ENCODE results near the gene GTPBP6.
"Not testable (repeated sequence)": the region's sequence is repeated elsewhere in the genome, so short reads cannot be mapped to it uniquely, and the experiment has no call there.

The GTPBP6 gene

GRCh38 chrX:351736-352135, 33.1 kb upstream of the GTPBP6 start:
- no peak for DNase-seq

GRCh38 chrX:351324-351641, 32.7 kb upstream of the GTPBP6 start:
- not testable (repeated sequence) for DNase-seq

GRCh38 chrX:350534-351323, 32.1 kb upstream of the GTPBP6 start:
- no peak for DNase-seq

- no peak for DNase-seq
Observed at GRCh38 chrX:350148-350533, 31.5 kb upstream of the GTPBP6 start.

GRCh38 chrX:349702-350101, 31.1 kb upstream of the GTPBP6 start:
- DNase-seq, result no peak

DNA sequence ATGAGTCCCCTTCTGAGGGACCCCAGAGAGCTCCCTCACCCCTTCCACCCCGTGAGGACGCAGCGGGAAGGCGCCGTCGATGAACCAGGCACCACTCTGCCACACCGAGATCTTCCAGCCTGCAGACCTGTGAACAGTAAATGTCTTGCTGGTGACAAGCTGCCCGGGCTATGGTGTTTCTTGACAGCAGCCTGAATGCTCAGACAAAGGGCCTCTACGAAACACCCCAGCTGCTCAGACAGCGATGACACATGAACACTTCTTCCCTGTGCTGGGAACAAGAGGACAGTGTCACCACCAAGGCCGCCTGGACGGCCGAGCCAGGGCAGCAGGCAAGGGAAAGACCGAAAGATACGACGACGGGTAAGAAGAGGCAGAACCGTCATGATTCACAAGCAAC, 30.6 kb upstream of the GTPBP6 start:
- DNase-seq, result no peak

DNA sequence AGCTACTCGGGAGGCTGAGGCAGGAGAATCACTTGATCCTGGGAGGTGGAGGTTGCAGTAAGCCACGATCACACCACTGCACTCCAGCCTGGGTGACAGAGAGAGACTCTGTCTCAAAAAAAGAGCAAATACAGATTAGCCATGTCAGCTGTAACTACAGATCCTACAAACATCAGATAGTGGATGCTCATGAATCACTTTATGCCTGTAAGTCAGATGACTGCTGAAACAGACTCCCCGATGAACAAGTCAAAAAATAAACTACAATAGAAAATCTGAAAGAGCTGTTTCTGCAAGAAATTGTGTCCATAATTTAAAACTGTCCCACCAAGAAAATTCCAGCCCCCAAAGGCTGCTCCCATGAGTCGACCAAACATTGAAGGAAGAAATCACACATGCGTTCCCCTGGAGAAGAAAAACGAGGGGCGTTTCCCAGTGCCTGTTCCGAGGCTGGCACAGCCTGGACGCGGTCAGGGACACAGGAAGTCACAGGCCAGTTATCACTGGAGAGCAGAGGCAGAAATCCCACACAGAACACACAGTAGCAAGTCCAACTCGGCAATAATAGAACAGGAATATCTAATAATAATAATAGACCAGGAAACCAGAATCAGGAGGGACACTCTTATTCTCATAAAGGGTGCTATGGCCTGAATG, 30.0 kb upstream of the GTPBP6 start:
- DNase-seq, result no peak

GRCh38 chrX:347351-348117, 28.9 kb upstream of the GTPBP6 start:
- DNase-seq, result no peak

- no peak for DNase-seq
Observed at GRCh38 chrX:346034-346813, 27.6 kb upstream of the GTPBP6 start.

DNA sequence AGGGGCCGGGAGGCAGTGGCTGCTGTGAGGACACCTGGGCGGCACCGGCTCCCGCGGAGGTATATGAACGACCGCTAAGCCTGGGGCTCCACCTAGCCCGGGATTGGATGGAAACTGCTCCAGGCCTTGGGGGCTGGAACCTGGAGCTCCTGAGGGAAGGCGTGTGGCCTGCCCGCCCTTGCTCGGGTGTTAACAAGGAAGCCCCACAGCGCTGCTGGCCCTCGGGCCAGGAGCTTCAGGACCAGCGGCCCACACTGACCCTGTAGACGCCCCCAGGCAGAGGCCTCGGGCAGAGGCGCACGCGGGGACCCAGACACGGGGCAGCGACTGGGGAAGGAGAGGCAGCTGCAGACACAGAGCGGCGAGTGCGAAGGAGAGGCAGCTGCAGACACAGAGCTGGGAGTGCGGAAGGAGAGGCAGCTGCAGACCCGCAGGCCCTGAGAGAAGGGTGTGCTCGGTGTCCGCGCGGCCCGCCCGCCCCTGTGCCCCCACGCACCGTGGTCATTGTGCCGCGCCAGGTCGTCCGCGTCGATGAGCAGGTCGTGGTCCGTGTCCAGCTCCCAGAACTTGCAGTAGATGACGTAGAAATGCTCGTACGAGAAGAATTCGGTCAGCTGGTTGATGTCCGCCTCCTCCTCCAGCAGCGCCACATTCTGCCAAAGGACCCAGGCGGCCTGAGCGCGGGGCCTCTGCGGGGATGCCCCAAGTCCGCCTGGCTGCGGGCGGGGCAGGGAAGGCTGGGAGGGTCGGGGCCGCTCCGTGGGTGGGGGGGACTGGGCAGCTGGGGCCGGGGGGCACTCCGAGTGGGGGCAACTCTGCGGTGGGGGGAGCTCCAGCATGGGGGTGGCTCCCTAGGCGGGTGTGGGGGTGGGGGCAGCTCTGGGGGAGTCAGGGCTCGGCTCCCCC, 26.7 kb upstream of the GTPBP6 start:
- DNase-seq, result no peak

- DNase-seq, result no peak
Observed at GRCh38 chrX:344371-344901, 25.8 kb upstream of the GTPBP6 start.

DNA sequence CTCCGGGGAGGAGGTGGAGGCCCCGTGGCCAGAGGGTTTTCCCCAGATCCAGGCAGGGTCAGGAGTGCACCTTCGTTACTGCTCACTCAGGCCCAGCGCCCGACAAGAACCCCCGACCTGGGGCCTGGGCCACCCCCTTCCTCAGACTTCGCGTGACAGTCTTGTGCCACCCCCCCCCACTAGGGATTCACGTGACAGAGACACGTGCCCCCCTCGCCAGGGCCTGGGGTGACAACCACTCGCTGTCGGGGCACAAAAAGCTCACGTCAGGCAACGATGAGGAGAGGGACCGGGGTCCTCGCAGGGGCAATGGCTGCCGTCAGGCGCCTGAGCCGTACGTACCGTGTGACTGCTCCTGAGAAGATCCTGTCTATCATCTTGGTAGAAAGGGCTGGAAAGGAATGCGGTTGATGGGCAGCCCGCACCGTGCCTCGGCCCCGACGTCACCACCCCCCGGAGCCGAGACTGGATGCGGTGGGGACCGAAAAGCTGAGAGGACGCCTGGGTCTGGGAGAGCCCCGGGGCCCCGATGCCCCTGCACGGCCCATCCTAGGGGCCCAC, 23.0 kb upstream of the GTPBP6 start:
- DNase-seq, result no peak

- DNase-seq, result no peak
Observed at GRCh38 chrX:340641-341423, 22.2 kb upstream of the GTPBP6 start.

- DNase-seq, result no peak
Observed at GRCh38 chrX:340121-340520, 21.5 kb upstream of the GTPBP6 start.

DNA sequence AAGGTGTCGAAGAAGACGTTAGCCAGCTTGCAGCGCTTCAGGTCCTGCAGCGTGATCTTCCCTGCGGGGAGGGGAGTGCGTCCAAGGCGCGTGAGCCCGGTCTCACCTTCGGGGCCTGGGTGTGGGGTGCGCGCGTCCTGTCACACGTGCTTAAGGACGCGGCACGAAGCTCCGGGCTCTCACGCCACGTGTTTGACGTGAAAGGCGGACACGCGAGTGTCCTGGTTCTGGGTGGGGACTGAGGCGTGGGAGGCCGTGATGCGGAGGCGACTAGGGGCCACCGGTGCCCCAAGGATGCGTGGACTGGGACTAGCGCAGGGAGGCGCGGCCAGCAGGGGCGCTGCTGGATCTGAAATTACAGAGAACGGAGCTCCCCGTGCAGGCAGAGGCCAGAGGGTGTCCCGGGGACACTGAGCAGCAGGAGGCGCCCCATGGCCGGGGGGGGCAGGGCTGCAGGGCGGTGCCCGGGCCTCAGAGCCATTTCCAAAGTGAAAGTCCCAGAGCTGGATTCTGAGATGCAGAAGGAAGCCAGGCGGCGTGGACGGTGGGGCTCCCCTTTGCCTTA, 20.3 kb upstream of the GTPBP6 start:
- no peak for DNase-seq

- DNase-seq, result no peak
Observed at GRCh38 chrX:338281-338835, 19.8 kb upstream of the GTPBP6 start.

GRCh38 chrX:337331-337831, 18.8 kb upstream of the GTPBP6 start:
- no peak for DNase-seq

- no peak for DNase-seq
Observed at GRCh38 chrX:336227-336626, 17.6 kb upstream of the GTPBP6 start.

GRCh38 chrX:335758-336155, 17.2 kb upstream of the GTPBP6 start:
- DNase-seq, result no peak

Measured in NCI-H82 (cell line).